NCI-H1092 treated with DMSO at 0.1 percent for 48 hours (cell line): ENCODE data around the gene CBLC.

Experiments used
- DNase-seq: peaks from one replicate; lab custom pipeline; 2025; lab: John Stamatoyannopoulos, UW

CBLC gene, protein sequence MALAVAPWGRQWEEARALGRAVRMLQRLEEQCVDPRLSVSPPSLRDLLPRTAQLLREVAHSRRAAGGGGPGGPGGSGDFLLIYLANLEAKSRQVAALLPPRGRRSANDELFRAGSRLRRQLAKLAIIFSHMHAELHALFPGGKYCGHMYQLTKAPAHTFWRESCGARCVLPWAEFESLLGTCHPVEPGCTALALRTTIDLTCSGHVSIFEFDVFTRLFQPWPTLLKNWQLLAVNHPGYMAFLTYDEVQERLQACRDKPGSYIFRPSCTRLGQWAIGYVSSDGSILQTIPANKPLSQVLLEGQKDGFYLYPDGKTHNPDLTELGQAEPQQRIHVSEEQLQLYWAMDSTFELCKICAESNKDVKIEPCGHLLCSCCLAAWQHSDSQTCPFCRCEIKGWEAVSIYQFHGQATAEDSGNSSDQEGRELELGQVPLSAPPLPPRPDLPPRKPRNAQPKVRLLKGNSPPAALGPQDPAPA

DNA sequence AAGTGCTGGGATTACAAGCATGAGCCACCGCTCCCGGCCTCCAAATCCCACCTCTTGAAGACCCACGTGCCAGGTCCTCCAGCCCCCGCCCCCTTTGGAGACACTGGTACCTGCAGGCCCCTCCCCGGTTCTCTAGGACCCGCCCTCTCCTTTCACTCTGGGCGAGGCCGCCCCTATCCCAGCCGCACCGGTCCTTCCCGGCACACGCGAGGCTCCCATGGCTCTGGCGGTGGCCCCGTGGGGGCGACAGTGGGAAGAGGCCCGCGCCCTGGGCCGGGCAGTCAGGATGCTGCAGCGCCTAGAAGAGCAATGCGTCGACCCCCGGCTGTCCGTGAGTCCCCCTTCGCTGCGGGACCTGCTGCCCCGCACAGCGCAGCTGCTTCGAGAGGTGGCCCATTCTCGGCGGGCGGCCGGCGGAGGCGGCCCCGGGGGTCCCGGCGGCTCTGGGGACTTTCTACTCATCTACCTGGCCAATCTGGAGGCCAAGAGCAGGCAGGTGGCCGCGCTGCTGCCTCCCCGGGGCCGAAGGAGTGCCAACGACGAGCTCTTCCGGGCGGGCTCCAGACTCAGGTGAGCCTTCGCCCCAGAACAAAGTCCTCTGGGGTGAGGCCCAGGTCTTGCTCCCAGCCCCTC is at the start of gene CBLC:
Gene CBLC (plus strand): TSS at position 176 of the 633 bp plus-strand sequence. CDS start 42 bp downstream, at position 218.
- DNase-seq = peak; percentile 12

DNA sequence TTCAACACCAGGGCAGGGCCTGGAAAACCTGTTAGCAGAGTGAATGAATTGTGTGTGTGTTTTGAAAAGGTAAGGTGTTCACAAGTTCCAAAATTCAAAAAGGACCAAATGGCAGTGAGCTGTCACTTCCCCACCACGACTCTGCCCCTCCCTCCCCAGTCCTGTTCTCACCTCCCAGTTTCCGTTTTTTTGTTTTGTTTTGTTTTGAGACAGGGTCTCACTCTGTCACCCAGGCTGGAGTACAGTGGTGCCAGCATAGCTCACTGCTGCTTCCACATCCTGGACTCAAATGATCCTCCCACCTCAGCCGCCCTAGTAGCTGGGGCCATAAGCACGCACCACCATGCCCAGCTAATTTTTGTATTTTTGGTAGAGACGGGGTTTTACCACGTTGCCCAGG is 49.5 kb upstream of the CBLC start:
- DNase-seq = no peak

- no peak for DNase-seq
Observed at GRCh38 chr19:44729516-44730033, 48.1 kb upstream of the CBLC start.

DNA sequence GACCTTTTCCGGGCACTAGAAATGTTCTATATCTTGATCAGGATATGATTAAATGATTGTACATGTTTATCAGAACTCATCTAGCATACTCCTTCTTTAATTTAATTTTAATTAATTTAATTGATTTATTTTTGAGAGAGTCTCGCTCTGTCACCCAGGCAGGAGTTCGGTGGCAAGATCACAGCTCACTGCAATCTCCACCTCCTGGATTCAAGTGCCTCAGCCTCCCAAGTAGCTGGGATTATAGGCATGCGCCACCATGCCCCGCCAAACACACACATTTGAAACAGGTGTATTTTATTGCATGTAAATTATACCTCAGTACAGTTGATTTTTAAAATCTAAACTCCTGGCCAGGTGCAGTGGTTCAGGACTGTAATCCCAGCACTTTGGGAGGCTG is 46.6 kb upstream of the CBLC start:
- no peak for DNase-seq

GRCh38 chr19:44731622-44732021 is 46.1 kb upstream of the CBLC start:
- DNase-seq = no peak

DNA sequence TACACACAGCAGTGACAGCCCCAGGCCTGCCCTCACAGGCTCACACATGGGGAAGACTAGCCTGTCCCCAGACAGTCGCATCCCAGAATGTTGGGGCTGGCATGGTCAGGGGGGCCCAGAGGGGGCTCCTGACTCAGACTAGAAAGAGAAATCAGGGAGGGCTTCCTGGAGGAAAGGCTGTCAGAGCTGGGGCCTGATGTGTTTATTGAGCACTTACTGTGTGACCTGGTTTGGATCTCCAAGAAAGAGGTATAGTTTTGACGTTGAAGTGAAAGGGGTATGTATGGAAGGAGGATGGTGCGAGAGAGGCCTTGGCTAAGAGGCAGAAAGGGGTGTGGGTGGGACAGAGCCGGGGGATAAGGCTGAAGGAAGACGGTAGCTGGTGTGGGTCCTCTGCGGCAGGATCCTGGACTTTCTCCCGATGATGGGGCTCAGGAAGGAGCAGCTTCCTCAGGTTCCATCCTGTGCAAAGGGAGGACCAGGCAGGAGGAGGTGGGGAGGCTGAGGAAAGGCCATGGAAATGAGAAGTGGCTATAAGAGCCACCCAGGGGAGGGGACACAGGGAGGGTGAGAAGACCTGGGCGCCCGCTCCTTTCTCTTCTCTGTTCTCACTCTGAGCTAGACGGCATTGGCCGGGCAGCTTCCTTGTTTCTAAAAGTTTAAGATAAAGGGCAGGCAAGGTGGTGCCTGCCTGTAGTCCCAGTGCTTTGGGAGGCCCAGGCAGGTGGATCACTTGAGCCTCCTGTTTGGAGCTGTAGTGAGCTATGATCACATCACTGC is 45.3 kb upstream of the CBLC start:
- no peak for DNase-seq

DNA sequence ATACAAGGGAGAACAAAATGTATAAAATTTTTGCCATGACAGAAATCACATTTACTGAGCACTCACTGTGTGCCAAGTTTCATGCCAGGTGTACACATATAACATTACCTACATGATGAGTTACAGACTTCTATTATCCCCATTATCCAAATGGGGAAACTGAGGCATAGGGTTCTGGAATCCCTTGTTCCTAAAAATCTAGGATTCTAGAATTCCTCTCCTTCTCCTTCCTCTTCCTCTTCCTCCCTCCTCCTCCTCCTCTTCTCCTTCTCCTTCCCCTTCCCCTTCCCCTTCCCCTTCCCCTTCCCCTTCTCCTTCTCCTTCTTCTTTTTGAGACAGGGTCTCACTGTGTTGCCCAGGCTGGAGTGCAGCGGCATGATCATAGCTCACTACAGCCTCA is 43.3 kb upstream of the CBLC start:
- DNase-seq = no peak

- DNase-seq = no peak
Observed at GRCh38 chr19:44735011-44735410, 42.7 kb upstream of the CBLC start.

GRCh38 chr19:44737238-44738071 is 40.2 kb upstream of the CBLC start:
- DNase-seq = no peak

DNA sequence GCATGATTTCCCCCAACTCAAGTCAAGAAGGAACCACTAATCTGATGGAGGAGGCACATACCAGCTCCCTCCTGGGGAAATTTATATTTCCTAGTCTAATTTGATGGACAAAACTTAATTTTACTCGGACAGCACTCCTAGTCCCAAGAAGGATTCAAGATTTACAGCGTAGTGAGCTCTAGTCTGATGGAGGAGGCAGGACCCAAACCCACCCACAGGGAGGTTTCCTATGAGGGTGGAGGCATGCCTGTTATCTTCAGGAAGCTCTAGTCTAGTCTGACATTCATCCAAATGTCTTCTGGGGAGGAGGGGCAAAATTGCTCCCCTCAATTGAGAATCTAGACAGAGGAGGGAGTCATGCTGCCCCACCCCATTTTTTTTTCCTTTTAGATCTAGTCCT is 39.6 kb upstream of the CBLC start:
- DNase-seq = no peak

- DNase-seq = no peak
Observed at GRCh38 chr19:44738603-44739558, 38.8 kb upstream of the CBLC start.

DNA sequence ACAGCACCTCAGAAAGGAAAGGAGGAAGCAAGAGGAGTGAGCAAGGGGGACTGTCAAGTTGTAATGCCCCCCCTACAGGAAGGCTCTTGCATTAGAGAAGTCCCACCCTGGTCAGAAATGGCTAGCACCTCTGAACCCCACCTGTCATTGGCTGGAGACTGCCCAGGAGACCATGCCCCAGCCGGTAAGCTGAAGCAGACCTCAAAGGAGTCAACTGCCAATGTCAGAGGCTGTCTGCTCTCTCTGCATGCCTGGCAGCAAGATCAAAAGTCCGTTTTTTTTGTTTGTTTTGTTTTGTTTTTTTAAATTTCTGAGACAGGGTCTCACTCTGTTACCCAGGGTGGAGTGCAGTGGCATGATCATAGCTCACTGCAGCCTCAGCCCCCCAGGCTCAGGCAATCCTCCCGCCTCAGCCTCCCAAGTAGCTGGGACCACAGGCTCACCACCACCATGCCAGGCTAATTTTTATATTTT is 37.3 kb upstream of the CBLC start:
- no peak for DNase-seq

DNA sequence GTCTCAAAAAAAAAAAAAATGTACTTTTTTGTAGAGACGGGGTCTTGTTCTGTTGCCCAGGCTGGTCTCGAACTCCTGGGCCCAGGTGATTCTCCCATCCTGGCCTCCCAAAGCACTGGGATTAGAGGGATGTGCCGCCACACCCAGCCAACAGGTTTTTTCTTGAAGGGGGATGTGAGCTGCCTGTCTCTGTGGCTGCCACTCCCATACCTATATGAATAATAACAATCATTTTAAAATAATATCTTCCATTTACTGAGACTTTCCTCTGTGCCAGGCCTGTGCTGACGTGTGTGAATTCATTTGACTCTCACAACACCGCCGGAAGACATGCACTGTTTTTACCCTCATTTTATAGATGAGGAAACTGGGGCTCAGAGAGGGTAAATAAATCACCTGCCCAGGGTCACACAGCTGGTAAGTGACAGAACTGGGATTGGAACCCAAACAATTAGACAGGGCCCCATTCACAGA is 36.4 kb upstream of the CBLC start:
- DNase-seq = peak; percentile 18

DNA sequence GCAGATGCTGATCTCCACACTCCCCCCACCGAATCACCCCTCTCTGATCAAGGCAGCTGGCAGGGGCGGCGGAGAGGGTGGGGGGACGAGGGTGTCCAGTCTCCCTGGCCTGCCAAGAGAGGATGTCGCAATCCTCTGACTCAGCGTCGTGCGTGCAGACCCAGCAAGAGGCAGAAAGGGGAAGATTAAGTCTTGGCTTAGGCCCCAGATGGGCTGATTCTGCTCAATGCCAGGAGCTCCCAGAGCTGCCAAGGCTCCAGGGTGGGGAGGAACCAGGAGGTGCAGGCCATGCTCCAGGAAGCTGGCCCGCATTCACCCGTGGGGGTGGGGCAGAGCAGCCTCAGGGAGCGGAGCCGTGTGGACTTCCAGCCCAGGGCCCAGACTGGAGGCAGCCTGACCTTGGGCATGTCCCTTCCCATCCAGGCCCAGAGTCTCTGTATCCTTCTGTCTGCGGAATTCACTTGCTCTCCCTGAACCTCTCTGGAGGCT is 35.8 kb upstream of the CBLC start:
- DNase-seq = peak; percentile 62

- no peak for DNase-seq
Observed at GRCh38 chr19:44742330-44743061, 35.2 kb upstream of the CBLC start.

GRCh38 chr19:44744871-44745332 is 32.8 kb upstream of the CBLC start:
- DNase-seq = no peak

- no peak for DNase-seq
Observed at GRCh38 chr19:44745341-44745831, 32.3 kb upstream of the CBLC start.

DNA sequence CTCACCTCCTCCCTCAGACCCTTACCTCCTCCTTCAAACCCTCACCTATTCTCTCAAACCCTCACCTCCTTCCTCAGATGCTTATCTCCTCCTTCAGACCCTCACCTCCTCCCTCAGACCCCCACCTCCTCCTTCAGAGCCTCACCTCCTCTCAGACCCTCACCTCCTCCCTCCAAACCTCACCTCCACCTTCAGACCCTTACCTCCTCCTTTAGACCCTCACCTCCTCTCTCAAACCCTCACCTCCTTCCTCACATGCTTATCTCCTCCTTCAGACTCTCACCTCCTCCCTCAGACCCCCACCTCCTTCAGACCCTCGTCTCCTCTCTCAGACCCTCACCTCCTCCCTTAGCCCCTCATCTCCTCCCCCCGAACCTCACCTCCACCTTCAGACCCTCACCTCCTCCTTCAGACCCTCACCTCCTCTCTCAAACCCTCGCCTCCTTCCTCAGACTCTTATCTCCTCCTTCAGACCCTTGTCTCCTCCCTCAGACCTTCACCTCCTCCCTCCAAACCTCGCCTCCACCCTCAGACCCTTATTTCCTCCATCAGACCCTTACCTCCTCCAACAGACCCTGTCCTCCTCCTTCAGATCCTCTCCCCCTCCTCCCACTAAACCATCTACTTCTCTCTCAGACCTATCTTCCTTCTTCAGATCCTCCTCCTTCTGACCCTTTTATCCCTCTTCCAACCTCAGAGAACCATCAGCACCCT is 31.6 kb upstream of the CBLC start:
- DNase-seq = no peak
